Hepatocyte (in vitro differentiated cells): Measurements from ENCODE around the gene NELL2.

Source experiments
- CTCF ChIP-seq: fragments of 200-600 bp; sonication (generic); IDR thresholded peaks from 2 replicates; pipeline ENCODE4 v1.5.1; 2016; ENCODE audit warnings: antibody characterized with exemption, mild to moderate bottlenecking; ENCODE audit not compliant: poor library complexity
- EZH2 ChIP-seq: fragments of 200-600 bp; sonication (generic); IDR thresholded peaks from 2 replicates; pipeline ENCODE4 v1.6.1; 2016; ENCODE audit warnings: antibody characterized with exemption, mild to moderate bottlenecking, borderline replicate concordance
- EZH2phosphoT487 ChIP-seq: fragments of 200-600 bp; sonication (generic); IDR thresholded peaks from one replicate; pipeline ENCODE4 v1.6.1; 2018; ENCODE audit warnings: antibody characterized with exemption, mild to moderate bottlenecking, low read depth, moderate library complexity; ENCODE audit not compliant: unreplicated experiment, severe bottlenecking

GRCh38 chr12:44519931-44520330 lies 356.2 kb downstream of the NELL2 start:
- no peak for TF ChIP-seq CTCF
- no peak for TF ChIP-seq EZH2
- no peak for TF ChIP-seq EZH2phosphoT487
